Keratinocyte (primary cell): ENCODE results near the gene SLC3A2. TPM values are rescaled to one million over a fixed set of nuclear protein-coding genes. Genes with fewer than 3 reads are reported as not detected.

Source experiments
- DNase-seq: peaks from one replicate; pipeline ENCODE4 v3.0.0-alpha.2; 2011; ENCODE audit warnings: low read depth, missing footprints, low spot score
- FAIRE-seq: peaks from 2 replicates; lab custom pipeline; 2011; peaks lifted over from hg19 to GRCh38; lab: Jason Lieb, UNC
- H2AFZ ChIP-seq: 2 replicates; pipeline ENCODE4 v1.6.0; 2012; ENCODE audit warnings: low read length, control low read depth, inconsistent platforms; ENCODE audit not compliant: control insufficient read depth
- H3K27ac ChIP-seq: 2 replicates; pipeline ENCODE4 v1.5.1; 2011; ENCODE audit warnings: low read length; ENCODE audit not compliant: control insufficient read depth, insufficient read depth
- H3K27me3 ChIP-seq: 3 replicates; pipeline ENCODE4 v1.6.0; 2011; ENCODE audit warnings: low read length; ENCODE audit not compliant: control insufficient read depth, insufficient read depth; ENCODE audit errors: extremely low read depth
- H3K36me3 ChIP-seq, 2 experiments: 2 replicates in 1 of 2; 3 replicates in 1 of 2; pipeline ENCODE4 v1.5.1; 2011; ENCODE audit warnings: low read length in 2 of 2, mild to moderate bottlenecking in 1 of 2; ENCODE audit not compliant: control insufficient read depth in 2 of 2, insufficient read depth in 2 of 2; ENCODE audit errors: extremely low read depth in 1 of 2
- H3K4me1 ChIP-seq: 3 replicates; pipeline ENCODE4 v1.5.1; 2011; ENCODE audit warnings: low read length; ENCODE audit not compliant: control insufficient read depth, insufficient read depth; ENCODE audit errors: extremely low read depth
- H3K4me2 ChIP-seq: 3 replicates; pipeline ENCODE4 v1.6.0; 2011; ENCODE audit warnings: low read depth, low read length; ENCODE audit not compliant: control insufficient read depth, insufficient read depth; ENCODE audit errors: extremely low read depth
- H3K4me3 ChIP-seq, 3 experiments: fragments of 200-600 bp in 1 of 3; sonication (generic) in 1 of 3; 2 replicates in 2 of 3; 3 replicates in 1 of 3; pipeline ENCODE4 v1.5.1; 2011 to 2016; ENCODE audit warnings: low read length in 3 of 3, mild to moderate bottlenecking in 3 of 3, control low read depth in 2 of 3, inconsistent platforms in 1 of 3, low read depth in 1 of 3, mixed read lengths in 1 of 3, mixed run types in 1 of 3, moderate library complexity in 1 of 3; ENCODE audit not compliant: control insufficient read depth in 2 of 3, insufficient read depth in 2 of 3; ENCODE audit errors: extremely low read depth in 1 of 3
- H3K79me2 ChIP-seq: 2 replicates; pipeline ENCODE4 v1.6.0; 2012; ENCODE audit warnings: low read length; ENCODE audit not compliant: control insufficient read depth, insufficient read depth
- H3K9ac ChIP-seq: 3 replicates; pipeline ENCODE4 v1.6.0; 2011; ENCODE audit warnings: low read length; ENCODE audit not compliant: control insufficient read depth, insufficient read depth; ENCODE audit errors: extremely low read depth
- H3K9me1 ChIP-seq: 3 replicates; pipeline ENCODE4 v1.6.0; 2011; ENCODE audit warnings: low read length; ENCODE audit not compliant: control insufficient read depth, insufficient read depth; ENCODE audit errors: extremely low read depth
- H3K9me3 ChIP-seq: 2 replicates; pipeline ENCODE4 v1.5.1; 2012; ENCODE audit warnings: low read depth, low read length; ENCODE audit not compliant: control insufficient read depth
- H4K20me1 ChIP-seq: 3 replicates; pipeline ENCODE4 v1.6.0; 2011; ENCODE audit warnings: low read length; ENCODE audit not compliant: control insufficient read depth, insufficient read depth; ENCODE audit errors: extremely low read depth
- EZH2 ChIP-seq: IDR thresholded peaks from one replicate; pipeline ENCODE4 v1.6.1; 2012; ENCODE audit warnings: inconsistent platforms, mild to moderate bottlenecking, low read length, moderate library complexity
- dilution Hi-C: fragments of 300-500 bp; cut with MboI; formaldehyde crosslinking; loops from one replicate; pipeline ENCODE4 v1.7.0; 2020; ENCODE audit warnings: low sequenced_read_pairs; ENCODE audit not compliant: extremely low pct_ligation_motif_present
- polyA plus RNA-seq, 5 experiments: library from polyadenylated mRNA; depleted of rRNA in 3 of 5; stranded (reverse) in 3 of 5; stranded (forward) in 1 of 5; unstranded in 1 of 5; fragments of >200 nt; gene quantifications; 1 replicate in 1 of 5; 2 replicates in 3 of 5; 3 replicates in 1 of 5; pipeline versions ENCODE4 v1.2.1 to v1.2.3, GENCODE V29; 2011 to 2012; ENCODE audit warnings: missing spikeins in 2 of 5, low read depth in 1 of 5, low replicate concordance in 1 of 5
- TF ChIP-seq, protein P1 (sequence below), 3 experiments: IDR thresholded peaks in 1 of 3; conservative IDR thresholded peaks in 1 of 3; optimal IDR thresholded peaks in 1 of 3; 2 replicates in 2 of 3; 3 replicates in 1 of 3; pipeline versions ENCODE3 to v1.5.1; 2011; ENCODE audit warnings: low read length in 3 of 3, mild to moderate bottlenecking in 3 of 3, moderate library complexity in 2 of 3, control low read depth in 1 of 3, inconsistent platforms in 1 of 3; ENCODE audit not compliant: insufficient read depth in 2 of 3; ENCODE audit errors: extremely low read depth in 1 of 3

SLC3A2 gene
- polyA plus RNA-seq, 1 donor (not counting 4 experiments of a cell fraction or from before 2014, with no cell fraction given) = 469 TPM

DNA sequence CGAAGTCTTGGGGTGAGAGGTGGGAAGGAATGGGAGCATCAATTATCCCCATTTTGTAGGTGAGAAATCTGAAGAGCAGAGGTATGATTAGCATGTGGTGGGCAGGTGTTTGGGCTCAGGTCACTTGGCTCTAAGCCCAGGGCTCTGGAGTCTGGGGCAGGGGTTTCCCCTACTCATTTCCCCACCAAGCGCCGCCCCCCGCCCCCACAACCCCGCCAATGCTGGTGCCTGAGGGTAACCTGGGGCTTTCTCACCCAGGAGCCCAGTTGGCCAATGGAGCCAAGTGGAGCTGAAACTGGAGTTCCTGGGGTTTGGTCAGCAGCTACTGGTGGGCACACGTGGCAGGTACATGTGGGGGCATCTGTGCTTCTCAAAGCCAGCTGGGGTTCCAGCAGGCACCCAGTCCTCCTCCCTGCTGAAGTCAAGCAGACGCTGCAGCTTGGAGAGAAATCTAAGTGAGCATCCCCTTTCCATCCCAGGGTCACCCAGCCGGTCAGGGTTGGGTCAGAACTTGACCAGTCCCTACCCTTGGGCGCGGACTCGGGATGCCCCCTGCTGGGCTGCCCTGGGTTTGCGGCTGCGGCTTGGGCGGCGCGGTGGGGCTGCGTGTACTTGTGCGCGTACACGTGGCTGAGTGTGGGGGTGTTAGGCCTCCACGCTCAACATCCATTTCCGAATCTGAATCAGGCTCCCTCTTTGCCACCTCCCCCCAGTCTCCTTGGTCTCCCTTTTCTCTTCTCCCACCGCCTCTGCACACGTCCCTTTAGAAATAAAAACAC lies 42.1 kb downstream of the SLC3A2 start:
- Histone ChIP-seq H3K27ac (no peak overlapping the region), H3K36me3 (no peaks in the 10 kb centered on the region), H3K9ac (no peak overlapping the region), H3K79me2 (no peaks in the 10 kb centered on the region), H3K4me1 (peaks cover 18% of the 10 kb centered on the region), H3K9me1 (no peaks in the 10 kb centered on the region), H3K9me3 (no peaks in the 10 kb centered on the region), H4K20me1 (no peaks in the 10 kb centered on the region), H3K4me3 (no peak overlapping the region), H3K27me3 (peaks cover 74% of the 10 kb centered on the region), H3K4me2 (no peak overlapping the region), H2AFZ (no peak overlapping the region)
- dilution Hi-C loops = no loop called here
- TF ChIP-seq, protein P1, sequence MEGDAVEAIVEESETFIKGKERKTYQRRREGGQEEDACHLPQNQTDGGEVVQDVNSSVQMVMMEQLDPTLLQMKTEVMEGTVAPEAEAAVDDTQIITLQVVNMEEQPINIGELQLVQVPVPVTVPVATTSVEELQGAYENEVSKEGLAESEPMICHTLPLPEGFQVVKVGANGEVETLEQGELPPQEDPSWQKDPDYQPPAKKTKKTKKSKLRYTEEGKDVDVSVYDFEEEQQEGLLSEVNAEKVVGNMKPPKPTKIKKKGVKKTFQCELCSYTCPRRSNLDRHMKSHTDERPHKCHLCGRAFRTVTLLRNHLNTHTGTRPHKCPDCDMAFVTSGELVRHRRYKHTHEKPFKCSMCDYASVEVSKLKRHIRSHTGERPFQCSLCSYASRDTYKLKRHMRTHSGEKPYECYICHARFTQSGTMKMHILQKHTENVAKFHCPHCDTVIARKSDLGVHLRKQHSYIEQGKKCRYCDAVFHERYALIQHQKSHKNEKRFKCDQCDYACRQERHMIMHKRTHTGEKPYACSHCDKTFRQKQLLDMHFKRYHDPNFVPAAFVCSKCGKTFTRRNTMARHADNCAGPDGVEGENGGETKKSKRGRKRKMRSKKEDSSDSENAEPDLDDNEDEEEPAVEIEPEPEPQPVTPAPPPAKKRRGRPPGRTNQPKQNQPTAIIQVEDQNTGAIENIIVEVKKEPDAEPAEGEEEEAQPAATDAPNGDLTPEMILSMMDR (optimal IDR thresholded peaks at IDR 0.05 in 1 of 3, IDR thresholded peaks at IDR 0.05 in 1 of 3, conservative IDR thresholded peaks at IDR 0.05 in 1 of 3; ENCODE audit: extremely low read depth in 1 of 3, insufficient read depth in 2 of 3, low read length in 3 of 3) = peak; percentile 26 to 72 (median 65)
- no peak for TF ChIP-seq EZH2
- no peak for DNase-seq
- no peak for FAIRE-seq

DNA sequence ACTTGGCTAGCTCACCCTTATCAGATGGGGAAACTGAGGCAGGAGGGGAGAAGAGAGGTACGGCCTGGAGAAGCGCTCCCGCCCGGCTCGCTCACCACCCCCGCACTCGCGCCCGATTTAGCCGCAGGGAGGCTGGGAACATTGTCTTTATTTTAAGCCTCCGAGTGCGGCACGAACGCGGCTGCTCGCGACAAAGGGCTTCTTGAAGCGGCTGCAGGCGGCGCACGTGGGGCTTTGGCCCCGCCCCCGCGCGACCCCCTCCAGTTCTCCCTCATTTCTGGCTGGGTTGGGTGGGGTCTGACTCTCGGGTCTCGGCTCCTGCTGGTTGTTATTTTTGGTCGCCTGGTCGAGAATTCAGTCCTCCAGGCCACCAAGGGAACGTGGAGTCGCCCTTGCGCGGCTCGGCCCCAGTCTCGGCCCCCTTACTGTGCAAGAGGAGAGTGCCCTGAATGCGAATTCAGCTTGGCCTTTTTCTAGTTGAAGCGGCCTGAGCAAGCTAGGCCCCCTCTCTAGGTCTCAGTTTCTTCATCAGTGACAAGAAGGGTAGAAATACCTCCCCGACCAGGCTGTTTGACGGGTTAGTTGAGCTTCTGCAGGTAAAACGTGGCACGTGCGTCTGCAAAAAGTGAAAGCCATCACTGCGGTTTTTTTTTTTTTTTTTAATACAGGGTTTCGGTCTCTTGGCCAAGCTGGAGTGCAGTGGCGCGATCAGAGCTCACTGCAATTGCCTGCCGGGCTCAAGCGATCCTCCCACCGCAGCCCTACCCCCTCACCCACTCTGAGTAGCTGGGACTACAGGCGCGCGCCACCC lies 43.1 kb downstream of the SLC3A2 start:
- dilution Hi-C loops = no loop called here
- H3K79me2 ChIP-seq = no peaks in the 10 kb centered on the region
- DNase-seq (no peak), FAIRE-seq (no peak)
- H3K27me3 ChIP-seq = peaks cover 76% of the 10 kb centered on the region
- H3K4me2 ChIP-seq = peak overlapping the region; percentile 74
- H3K4me3 ChIP-seq = peak overlapping the region in 1 of 3 experiments; percentile 35
- H3K27ac ChIP-seq = no peak overlapping the region
- no peaks in the 10 kb centered on the region for H3K9me3 ChIP-seq
- H3K9me1 ChIP-seq = no peaks in the 10 kb centered on the region
- TF ChIP-seq, protein P1 (optimal IDR thresholded peaks at IDR 0.05 in 1 of 3, IDR thresholded peaks at IDR 0.05 in 1 of 3, conservative IDR thresholded peaks at IDR 0.05 in 1 of 3; ENCODE audit: extremely low read depth in 1 of 3, insufficient read depth in 2 of 3, low read length in 3 of 3) = no peak
- peak; percentile 78 for TF ChIP-seq EZH2
- no peaks in the 10 kb centered on the region for H4K20me1 ChIP-seq
- peaks cover 18% of the 10 kb centered on the region for H3K4me1 ChIP-seq
- H3K9ac ChIP-seq = peak overlapping the region; percentile 28
- no peaks in the 10 kb centered on the region for H3K36me3 ChIP-seq
- no peak overlapping the region for H2AFZ ChIP-seq
